ENCODE data around the gene MYOF. TPM values are rescaled to one million over a fixed set of nuclear protein-coding genes. Genes with fewer than 3 reads are reported as not detected.

Gene MYOF
- total RNA-seq, 4 donors from 2014 or later: 46.8 to 139 (median 90.2) TPM

DNA sequence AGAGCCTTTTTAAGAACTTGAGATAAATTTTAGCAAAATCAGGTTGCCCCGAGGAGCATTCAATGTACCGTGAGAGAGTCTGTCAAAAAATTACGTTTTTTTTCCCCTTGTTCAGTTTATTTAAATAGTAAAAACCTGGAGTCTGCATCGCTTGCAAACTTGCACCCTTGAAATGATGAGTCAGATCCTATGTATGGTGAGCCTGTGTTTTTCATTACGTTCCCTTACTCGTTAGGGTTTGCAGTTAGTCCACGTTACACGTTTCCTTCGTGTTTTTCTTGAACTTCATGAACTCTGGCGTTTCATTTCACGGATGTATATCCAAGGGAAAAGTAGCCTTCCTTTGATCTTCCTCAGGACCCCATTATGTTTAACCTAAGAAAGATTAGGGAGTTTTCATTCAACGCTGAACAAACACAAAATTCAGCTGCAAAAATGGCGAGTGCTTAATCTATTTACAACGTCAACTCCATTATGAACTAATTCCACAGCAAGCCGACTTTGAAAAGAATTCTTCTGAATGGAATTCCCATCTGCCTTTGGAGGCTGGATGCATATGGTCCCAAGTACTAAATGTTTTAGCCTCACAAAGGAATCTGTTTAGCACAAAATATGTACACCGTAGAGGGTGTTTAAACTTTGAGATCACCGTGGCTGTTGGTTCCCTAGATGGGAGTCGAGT lies 182.4 kb downstream of the MYOF start:
- TF ChIP-seq, protein P1, sequence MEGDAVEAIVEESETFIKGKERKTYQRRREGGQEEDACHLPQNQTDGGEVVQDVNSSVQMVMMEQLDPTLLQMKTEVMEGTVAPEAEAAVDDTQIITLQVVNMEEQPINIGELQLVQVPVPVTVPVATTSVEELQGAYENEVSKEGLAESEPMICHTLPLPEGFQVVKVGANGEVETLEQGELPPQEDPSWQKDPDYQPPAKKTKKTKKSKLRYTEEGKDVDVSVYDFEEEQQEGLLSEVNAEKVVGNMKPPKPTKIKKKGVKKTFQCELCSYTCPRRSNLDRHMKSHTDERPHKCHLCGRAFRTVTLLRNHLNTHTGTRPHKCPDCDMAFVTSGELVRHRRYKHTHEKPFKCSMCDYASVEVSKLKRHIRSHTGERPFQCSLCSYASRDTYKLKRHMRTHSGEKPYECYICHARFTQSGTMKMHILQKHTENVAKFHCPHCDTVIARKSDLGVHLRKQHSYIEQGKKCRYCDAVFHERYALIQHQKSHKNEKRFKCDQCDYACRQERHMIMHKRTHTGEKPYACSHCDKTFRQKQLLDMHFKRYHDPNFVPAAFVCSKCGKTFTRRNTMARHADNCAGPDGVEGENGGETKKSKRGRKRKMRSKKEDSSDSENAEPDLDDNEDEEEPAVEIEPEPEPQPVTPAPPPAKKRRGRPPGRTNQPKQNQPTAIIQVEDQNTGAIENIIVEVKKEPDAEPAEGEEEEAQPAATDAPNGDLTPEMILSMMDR (IDR thresholded peaks at IDR 0.05; ENCODE audit: low read depth): no peak

DNA sequence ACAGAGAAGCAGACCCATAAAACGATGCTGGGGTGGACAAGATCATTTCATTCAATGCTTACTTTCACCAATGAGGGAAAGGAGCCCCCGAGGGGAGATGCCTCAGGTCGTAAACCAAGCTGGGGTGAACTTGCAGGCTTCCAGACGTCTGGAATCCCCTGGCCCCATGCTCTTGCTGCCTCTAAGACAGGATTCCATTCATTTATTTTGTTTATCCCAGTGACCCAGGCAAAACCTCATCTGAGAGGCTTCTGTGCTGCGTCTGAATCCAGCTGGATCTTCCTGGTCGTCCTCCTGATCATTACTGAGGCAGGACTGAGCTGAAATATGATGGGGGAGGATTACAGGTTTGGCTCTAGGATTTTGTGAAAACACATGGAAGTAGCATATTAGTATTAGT lies 182.9 kb downstream of the MYOF start:
- TF ChIP-seq, protein P1 (IDR thresholded peaks at IDR 0.05; ENCODE audit: low read depth): no peak

DNA sequence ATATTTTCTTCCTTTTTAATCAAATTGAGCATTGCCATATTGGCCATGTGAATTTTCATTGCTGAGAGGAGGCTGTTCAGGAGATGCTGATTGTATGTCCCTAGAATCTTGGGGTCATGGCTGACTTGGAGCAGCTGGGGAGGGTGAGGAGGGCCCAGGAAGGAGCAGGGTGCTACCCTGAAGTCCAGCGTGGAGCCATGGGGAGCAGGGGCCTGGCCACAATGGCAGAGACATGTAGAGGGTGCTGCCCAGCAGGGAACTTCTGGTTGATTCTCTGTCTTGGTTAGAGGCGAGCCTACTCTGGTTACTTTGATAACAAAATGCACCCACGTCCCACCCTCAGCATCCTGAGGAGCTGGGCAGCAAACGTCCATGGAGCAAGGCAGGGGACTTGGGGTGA lies 186.0 kb downstream of the MYOF start:
- TF ChIP-seq, protein P1 (IDR thresholded peaks at IDR 0.05; ENCODE audit: low read depth): no peak

DNA sequence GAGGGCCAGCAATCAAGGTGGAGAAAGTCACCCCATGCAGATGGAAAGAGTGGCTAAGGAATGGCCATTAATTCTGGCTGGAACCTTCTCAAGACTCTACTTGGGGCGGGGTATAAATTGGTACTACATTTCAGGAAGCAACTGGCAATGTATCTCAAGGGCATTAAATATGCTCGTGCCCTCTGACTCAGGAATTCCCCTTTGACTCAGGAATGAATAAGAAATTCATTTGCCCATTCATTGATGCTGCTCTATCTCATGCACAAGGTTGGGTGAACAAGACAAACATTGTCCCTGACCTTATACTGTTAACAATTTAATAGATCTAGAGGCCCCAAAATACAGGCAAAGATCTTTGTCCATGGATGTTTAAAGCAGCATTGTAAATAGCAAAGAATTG lies 188.1 kb downstream of the MYOF start:
- TF ChIP-seq, protein P1 (IDR thresholded peaks at IDR 0.05; ENCODE audit: low read depth): no peak

DNA sequence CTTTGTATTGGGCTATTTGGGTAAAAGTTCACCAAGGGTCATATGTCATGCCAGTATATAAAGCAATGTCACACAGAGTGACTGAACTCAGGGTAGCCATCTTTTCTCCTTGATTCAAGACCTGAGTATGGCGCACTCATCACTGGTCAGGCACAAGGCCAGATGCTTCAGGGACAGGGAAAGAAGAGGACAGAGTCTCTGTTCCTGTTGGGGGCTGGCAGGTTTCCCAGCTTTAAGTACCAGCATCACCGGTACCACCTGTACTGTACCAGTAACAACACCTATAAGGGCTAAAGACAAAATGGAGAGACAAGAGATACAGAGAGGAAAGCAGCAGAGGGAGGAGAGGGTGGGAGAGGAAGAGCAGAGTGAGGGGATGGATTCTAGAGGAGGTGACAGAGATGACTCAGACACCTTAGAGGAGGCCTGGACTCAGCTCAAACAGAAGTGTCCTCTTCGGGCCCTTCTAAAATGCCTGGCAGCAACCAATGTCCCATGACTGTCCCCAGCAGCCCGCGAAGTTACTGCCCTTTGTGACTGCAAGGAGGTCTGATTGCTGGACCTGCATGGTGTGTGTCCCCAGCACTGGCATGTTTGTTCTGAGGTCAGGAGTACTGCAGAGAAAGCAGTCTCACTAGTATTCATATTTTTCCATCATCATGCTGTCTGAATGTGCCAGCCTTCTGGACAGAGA lies 191.3 kb downstream of the MYOF start:
- TF ChIP-seq, protein P1 (IDR thresholded peaks at IDR 0.05; ENCODE audit: low read depth): no peak

DNA sequence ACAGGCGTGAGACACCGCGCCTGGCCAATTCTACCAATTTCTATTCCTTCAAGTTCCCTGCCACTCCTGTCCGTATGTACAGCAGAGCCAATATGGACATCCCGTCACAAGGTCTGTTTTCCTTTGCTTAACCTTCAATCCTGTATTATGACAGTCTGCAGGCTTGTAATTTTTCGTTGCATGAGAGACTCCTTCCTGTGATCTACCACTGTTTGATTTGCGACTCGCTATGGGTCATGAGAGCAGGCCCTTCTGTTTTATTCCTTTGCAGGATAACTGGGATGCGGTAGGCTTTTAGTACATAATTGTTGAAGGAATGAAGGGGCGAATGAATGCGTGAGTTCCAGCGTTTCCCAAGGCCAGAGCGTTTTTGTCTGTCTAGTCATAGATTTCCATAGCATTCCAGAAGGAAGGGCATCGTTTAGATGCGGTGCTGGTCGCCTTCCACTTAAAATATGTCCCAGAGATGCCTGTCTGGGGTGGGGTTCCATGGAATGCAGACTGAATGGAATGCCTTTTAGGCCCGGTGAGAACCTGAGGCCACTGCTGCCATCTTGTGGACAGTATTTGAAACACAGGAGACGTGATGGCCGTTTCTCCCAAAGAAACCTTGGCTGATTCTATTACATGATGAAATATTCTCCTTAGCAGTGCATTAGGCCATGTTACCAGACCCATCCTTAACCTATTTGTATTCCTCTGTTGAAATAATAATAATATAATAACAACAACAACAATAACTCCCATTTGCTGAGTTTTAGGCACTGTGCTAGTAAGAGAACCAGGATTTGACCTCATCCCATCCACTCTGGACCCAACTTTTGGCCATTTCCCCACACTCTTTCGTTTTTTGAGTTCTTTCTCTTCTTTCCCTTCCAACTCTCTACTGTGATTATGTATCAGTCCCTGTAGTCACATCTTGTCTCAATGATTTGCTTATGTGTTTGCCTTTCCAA lies 193.2 kb downstream of the MYOF start:
- TF ChIP-seq, protein P1 (IDR thresholded peaks at IDR 0.05; ENCODE audit: low read depth): no peak

DNA sequence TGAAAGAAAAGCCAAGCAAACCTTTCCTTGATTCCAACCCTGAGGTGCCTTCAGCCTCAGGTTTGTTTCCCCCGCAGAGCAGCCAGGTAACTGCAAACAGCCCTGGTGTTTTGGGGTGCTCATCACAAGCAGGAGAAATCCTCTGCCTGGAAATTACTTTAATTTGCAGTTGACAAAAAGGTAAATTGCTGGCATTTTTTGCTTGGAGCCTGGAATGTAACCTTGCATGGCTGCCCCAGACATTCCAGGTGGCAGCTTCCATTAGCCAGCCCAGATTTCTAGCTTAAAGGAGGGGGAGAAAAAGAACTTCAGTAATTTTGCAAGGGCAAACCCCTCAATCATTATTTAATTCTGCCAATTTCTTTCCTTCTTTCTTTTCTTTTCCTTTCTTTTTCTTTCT lies 194.4 kb downstream of the MYOF start:
- TF ChIP-seq, protein P1 (IDR thresholded peaks at IDR 0.05; ENCODE audit: low read depth): no peak

Measured in subcutaneous adipose tissue (tissue), 4 donors.